Vagina (tissue), 2 donors: ENCODE data around the gene YTHDF2. TPM values are rescaled to one million over a fixed set of nuclear protein-coding genes. Genes with fewer than 3 reads are reported as not detected.
"Not testable (repeated sequence)": the region's sequence is repeated elsewhere in the genome, so short reads cannot be mapped to it uniquely, and the experiment has no call there.

Source experiments
- DNase-seq, 2 donors: peaks; one replicate each; pipeline ENCODE4 v3.0.0-alpha.2; 2017; ENCODE audit errors: extremely low spot score in 2 of 2
- H3K27ac ChIP-seq: fragments of 200-600 bp; sonication (generic); one replicate; pipeline ENCODE4 v1.5.1; 2019
- H3K27me3 ChIP-seq: fragments of 200-600 bp; sonication (generic); one replicate; pipeline ENCODE4 v1.5.1; 2019
- H3K36me3 ChIP-seq, 2 donors: fragments of 200-600 bp; sonication (generic); one replicate each; pipeline ENCODE4 v1.5.1; 2017 to 2019
- H3K4me1 ChIP-seq: fragments of 200-600 bp; sonication (generic); one replicate; pipeline ENCODE4 v1.5.1; 2019
- H3K4me3 ChIP-seq, 2 donors: fragments of 200-600 bp; sonication (generic); 1 replicate in 1 of 2; 2 replicates in 1 of 2; pipeline ENCODE4 v1.5.1; 2016 to 2019
- H3K9me3 ChIP-seq: fragments of 200-600 bp; sonication (generic); one replicate; pipeline ENCODE4 v1.5.1; 2019
- POLR2A ChIP-seq, 2 donors: fragments of 450-650 bp; IDR thresholded peaks; one replicate each; pipeline ENCODE4 v1.6.1; 2017; ENCODE audit warnings: antibody characterized with exemption in 2 of 2, mild to moderate bottlenecking in 2 of 2, moderate library complexity in 2 of 2
- POLR2AphosphoS5 ChIP-seq, 2 donors: sonication (generic); formaldehyde crosslinking; IDR thresholded peaks; one replicate each; pipeline ENCODE4 v1.9.0; 2017; ENCODE audit warnings: antibody characterized with exemption in 2 of 2, mild to moderate bottlenecking in 2 of 2, low read depth in 1 of 2; ENCODE audit not compliant: insufficient read depth in 1 of 2
- intact Hi-C: fragments of 100-400 bp; cut with DNase I; formaldehyde crosslinking; loops from one replicate; pipeline ENCODE4 v1.15.1; 2023
- total RNA-seq: library from RNA; depleted of rRNA; stranded (reverse); fragments of >200 nt; gene quantifications from one replicate; pipeline ENCODE4 v1.2.3, GENCODE V29; 2016
- TF ChIP-seq, protein P1 (sequence below), 3 experiments: fragments of 450-650 bp in 2 of 3; fragments of 200-600 bp in 1 of 3; sonication (generic) in 1 of 3; IDR thresholded peaks; one replicate each; pipeline ENCODE4 v1.5.1; 2017 to 2019; ENCODE audit warnings: antibody characterized with exemption in 3 of 3, mild to moderate bottlenecking in 2 of 3, moderate library complexity in 2 of 3

The YTHDF2 gene
- total RNA-seq, 1 donor from 2014 or later: 61.9 TPM

DNA sequence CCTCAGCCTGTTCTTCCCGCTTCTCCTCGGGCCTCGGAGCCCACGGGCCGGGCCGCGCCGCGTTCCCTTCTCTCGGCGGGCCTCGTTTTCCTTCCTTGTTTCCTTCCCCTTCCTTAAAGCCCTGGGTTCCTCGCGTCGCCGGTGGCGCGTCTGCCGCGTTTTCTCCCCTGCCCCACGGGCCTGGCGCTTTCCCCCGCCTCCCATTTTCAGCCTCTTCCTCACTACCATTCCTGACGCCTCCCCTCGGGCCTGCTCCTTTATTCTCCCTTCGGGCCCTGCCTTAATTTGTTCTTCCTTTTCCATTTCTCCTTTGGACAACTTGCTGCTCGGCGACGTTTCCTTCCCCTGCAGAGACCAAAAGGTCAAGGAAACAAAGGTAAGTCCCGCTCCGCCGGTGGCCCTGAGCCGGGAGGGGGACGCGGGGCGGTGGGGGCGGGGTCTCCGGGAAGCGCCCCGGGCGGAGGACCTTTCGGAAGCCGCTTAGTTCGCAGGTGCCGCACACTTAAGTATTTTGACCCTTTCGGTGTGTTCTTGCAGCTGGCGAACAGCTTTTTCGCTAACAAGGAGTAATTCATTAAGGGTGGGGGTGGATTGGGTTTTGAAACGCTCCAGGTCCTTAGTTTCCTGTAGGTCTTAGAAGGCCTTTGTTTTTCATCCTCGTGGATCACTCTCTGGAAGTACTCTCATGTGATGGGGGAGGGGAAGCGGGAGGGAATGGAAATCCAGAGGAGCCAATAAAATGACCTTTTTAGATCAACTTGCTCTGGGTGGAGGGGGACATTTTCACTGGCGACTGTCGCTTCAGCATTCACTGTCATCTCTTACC, 780 bp downstream of the YTHDF2 start:
- DNase-seq: no peak
- no peak for TF ChIP-seq POLR2AphosphoS5 (IDR thresholded peaks at IDR 0.05; ENCODE audit: insufficient read depth in 1 of 2, low read depth in 1 of 2)
- TF ChIP-seq, protein P1, sequence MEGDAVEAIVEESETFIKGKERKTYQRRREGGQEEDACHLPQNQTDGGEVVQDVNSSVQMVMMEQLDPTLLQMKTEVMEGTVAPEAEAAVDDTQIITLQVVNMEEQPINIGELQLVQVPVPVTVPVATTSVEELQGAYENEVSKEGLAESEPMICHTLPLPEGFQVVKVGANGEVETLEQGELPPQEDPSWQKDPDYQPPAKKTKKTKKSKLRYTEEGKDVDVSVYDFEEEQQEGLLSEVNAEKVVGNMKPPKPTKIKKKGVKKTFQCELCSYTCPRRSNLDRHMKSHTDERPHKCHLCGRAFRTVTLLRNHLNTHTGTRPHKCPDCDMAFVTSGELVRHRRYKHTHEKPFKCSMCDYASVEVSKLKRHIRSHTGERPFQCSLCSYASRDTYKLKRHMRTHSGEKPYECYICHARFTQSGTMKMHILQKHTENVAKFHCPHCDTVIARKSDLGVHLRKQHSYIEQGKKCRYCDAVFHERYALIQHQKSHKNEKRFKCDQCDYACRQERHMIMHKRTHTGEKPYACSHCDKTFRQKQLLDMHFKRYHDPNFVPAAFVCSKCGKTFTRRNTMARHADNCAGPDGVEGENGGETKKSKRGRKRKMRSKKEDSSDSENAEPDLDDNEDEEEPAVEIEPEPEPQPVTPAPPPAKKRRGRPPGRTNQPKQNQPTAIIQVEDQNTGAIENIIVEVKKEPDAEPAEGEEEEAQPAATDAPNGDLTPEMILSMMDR (IDR thresholded peaks at IDR 0.05): no peak
- TF ChIP-seq POLR2A (IDR thresholded peaks at IDR 0.05): no peak

DNA sequence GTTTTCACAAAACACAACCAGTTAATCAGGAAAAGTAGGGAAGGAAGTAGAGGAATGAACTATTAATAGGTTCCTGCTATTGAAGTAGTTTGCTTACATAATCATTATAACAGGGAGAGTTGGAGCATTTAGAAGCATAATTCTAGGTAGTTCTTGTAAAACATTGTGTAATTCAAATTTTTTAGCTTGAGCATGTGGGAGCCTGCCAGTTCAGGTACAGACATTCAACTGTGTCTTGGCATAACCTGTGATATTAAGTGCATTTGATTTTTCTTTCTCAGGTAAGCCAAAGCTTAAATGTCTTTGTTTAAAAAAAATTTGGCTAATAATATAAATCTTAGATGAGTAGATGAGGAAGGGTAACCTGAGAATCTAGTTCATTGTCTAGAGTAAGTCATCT, 3.4 kb downstream of the YTHDF2 start:
- H3K4me3 ChIP-seq: no peak overlapping the region
- TF ChIP-seq POLR2A (IDR thresholded peaks at IDR 0.05) (no peak), POLR2AphosphoS5 (IDR thresholded peaks at IDR 0.05; ENCODE audit: insufficient read depth in 1 of 2, low read depth in 1 of 2) (peak in 1 of 2 donors; percentile 37)
- TF ChIP-seq, protein P1 (IDR thresholded peaks at IDR 0.05): no peak
- no peaks in the 10 kb centered on the region for H3K27me3 ChIP-seq
- peaks cover 78% of the 10 kb centered on the region for H3K4me1 ChIP-seq
- DNase-seq: no peak
- peaks cover 6 to 35% of the 10 kb centered on the region in 2 donors for H3K36me3 ChIP-seq
- intact Hi-C loops: no loop called here
- H3K27ac ChIP-seq: no peak overlapping the region
- H3K9me3 ChIP-seq: no peaks in the 10 kb centered on the region

More for the DNA sequence above, 780 bp downstream of the YTHDF2 start:
- H3K27me3 ChIP-seq: no peaks in the 10 kb centered on the region
- no peaks in the 10 kb centered on the region for H3K9me3 ChIP-seq
- peaks cover 56% of the 10 kb centered on the region for H3K4me1 ChIP-seq
- H3K36me3 ChIP-seq: peaks cover 0 to 16% of the 10 kb centered on the region in 2 donors
- H3K4me3 ChIP-seq: peak overlapping the region; percentile 85 to 88
- intact Hi-C loops: loop anchor here (10.0 kb wide), 1 partner anchor 93 kb away; the partner anchor contains the start of genes RNU11 and TAF12
- peak overlapping the region; percentile 85 for H3K27ac ChIP-seq

DNA sequence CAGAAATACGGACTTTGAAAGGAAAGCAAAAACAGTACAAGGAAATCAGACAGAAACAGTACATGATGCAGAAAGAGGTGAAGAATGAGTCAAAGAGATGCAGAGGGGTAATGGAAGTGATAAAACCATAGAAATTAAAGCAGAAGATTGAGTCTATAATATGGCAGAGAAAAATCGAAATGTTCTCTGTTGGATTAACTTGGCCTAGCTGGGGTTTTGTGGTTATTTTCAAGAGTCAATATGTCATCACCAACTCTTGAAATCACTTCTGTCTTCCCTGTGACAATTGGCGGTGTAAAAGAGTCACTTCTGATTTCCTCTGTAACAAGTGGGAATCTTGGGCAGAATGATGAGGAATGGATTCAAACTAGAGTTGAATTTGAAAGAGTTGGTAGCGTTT, 7.4 kb downstream of the YTHDF2 start:
- no peak overlapping the region for H3K4me3 ChIP-seq
- H3K36me3 ChIP-seq: peaks cover 6 to 25% of the 10 kb centered on the region in 2 donors

DNA sequence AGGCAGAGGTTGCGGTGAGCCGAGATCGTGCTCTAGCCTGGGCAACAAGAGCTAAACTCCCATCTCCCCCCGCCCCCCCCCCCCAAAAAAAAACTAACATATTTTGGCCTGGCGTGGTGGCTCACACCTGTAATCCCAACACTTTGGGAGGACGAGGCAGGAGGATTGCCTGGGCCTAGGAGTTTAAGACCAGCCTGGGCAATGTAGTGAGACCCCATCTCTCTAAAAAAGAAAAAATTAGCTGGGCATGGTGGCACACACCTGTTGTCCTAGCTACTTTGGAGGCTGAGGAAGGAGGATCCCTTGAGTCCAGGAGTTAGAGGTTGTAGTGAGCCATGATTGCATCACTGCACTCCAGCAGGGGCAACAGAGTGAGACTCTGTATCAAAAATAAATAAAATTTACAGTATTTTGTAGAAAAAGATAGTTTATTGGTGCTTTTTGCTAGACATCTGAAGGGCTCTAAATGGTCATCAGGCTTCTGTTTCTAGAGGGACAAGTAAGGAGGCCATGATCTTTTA, 9.0 kb downstream of the YTHDF2 start:
- no peaks in the 10 kb centered on the region for H3K27me3 ChIP-seq
- intact Hi-C loops: no loop called here
- no peak overlapping the region for H3K4me3 ChIP-seq
- peaks cover 95% of the 10 kb centered on the region for H3K4me1 ChIP-seq
- no peak for DNase-seq
- H3K9me3 ChIP-seq: no peaks in the 10 kb centered on the region
- no peak for TF ChIP-seq POLR2AphosphoS5 (IDR thresholded peaks at IDR 0.05; ENCODE audit: insufficient read depth in 1 of 2, low read depth in 1 of 2)
- TF ChIP-seq, protein P1 (IDR thresholded peaks at IDR 0.05): no peak
- TF ChIP-seq POLR2A (IDR thresholded peaks at IDR 0.05): no peak
- H3K27ac ChIP-seq: no peak overlapping the region
- H3K36me3 ChIP-seq: peaks cover 6 to 25% of the 10 kb centered on the region in 2 donors

More for the DNA sequence above, 7.4 kb downstream of the YTHDF2 start:
- Histone ChIP-seq H3K4me1 (peaks cover 96% of the 10 kb centered on the region), H3K27me3 (no peaks in the 10 kb centered on the region), H3K27ac (no peak overlapping the region), H3K9me3 (no peaks in the 10 kb centered on the region)
- intact Hi-C loops: no loop called here
- DNase-seq: no peak
- no peak for TF ChIP-seq POLR2AphosphoS5 (IDR thresholded peaks at IDR 0.05; ENCODE audit: insufficient read depth in 1 of 2, low read depth in 1 of 2)
- no peak for TF ChIP-seq POLR2A (IDR thresholded peaks at IDR 0.05)
- TF ChIP-seq, protein P1 (IDR thresholded peaks at IDR 0.05): no peak

DNA sequence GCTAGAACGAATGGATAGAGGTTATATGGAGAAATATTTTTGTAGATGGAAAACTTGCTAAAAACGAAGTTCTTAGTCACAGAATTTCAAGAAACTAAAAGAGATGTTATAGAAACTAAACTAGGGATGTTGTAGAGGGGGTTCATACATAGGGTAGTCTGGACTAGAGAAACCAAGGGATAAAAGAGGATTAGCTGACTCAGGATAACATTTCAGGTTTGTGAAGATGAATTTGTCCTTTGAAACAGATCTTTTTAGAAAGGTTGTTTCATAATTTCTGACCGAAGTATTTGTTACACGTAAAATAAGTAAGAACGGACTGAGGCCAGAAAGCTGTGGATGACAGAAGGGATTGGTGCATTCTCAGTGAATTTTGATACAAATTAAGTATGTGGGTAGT, 13.6 kb downstream of the YTHDF2 start:
- intact Hi-C loops: no loop called here
- Histone ChIP-seq H3K27ac (no peak overlapping the region), H3K4me1 (peaks cover 98% of the 10 kb centered on the region), H3K36me3 (no peaks in the 10 kb centered on the region), H3K9me3 (no peaks in the 10 kb centered on the region), H3K4me3 (no peak overlapping the region), H3K27me3 (no peaks in the 10 kb centered on the region)
- DNase-seq: no peak
- TF ChIP-seq, protein P1 (IDR thresholded peaks at IDR 0.05): no peak
- no peak for TF ChIP-seq POLR2A (IDR thresholded peaks at IDR 0.05)
- no peak for TF ChIP-seq POLR2AphosphoS5 (IDR thresholded peaks at IDR 0.05; ENCODE audit: insufficient read depth in 1 of 2, low read depth in 1 of 2)

DNA sequence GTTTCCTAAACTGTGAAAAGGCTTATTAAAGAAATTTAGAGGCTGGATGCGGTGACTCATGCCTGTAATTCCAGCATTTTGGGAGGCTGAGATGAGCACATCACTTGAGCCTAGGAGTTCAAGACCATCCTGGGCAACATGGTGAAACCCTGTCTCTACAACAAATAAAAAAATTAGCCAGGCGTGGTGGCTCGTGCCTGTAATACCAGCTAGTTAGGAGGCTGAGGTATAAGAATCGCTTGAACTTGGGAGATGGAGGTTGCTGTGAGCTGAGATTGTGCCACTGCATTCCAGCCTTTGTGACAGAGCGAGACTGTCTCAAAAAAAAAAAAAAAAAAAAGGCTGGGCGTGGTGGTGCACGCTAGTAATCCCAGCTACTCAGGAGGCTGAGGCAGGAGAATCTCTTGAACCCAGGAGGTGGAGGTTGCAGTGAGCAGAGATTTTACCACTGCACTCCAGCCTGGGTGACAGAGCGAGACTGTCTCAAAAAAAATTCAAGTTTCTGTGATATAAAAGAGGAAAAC, 14.1 kb downstream of the YTHDF2 start:
- H3K9me3 ChIP-seq, H3K27ac ChIP-seq, H3K4me3 ChIP-seq, H3K27me3 ChIP-seq, H3K36me3 ChIP-seq, intact Hi-C loops, DNase-seq: not testable (repeated sequence)
- H3K4me1 ChIP-seq: peaks cover 98% of the 10 kb centered on the region
